SJCRH30 (cell line): ENCODE data around the gene PRRC2C. TPM values are rescaled to one million over a fixed set of nuclear protein-coding genes. Genes with fewer than 3 reads are reported as not detected.

ENCODE experiments used
- DNase-seq, 2 experiments: peaks; one replicate each; pipeline ENCODE4 v3.0.0-alpha.2; 2015 to 2020
- H3K27ac ChIP-seq: fragments of 250-450 bp; sonication (Bioruptor Pico); 2 replicates; pipeline ENCODE4 v1.5.1; 2020; ENCODE audit warnings: mild to moderate bottlenecking, moderate library complexity
- H3K27me3 ChIP-seq: fragments of 250-450 bp; sonication (Bioruptor Pico); 2 replicates; pipeline ENCODE4 v1.5.1; 2020; ENCODE audit warnings: mild to moderate bottlenecking, moderate library complexity
- H3K36me3 ChIP-seq: fragments of 250-450 bp; sonication (Bioruptor Pico); 2 replicates; pipeline ENCODE4 v1.5.1; 2020; ENCODE audit warnings: mild to moderate bottlenecking, moderate library complexity
- H3K4me1 ChIP-seq: fragments of 250-450 bp; sonication (Bioruptor Pico); 2 replicates; pipeline ENCODE4 v1.5.1; 2020; ENCODE audit warnings: mild to moderate bottlenecking, moderate library complexity
- H3K4me3 ChIP-seq: fragments of 250-450 bp; sonication (Bioruptor Pico); 2 replicates; pipeline ENCODE4 v1.5.1; 2020; ENCODE audit warnings: mild to moderate bottlenecking, moderate library complexity
- H3K9me3 ChIP-seq: fragments of 250-450 bp; sonication (Bioruptor Pico); replicated peaks from 2 replicates; pipeline ENCODE4 v1.5.1; 2020; ENCODE audit warnings: mild to moderate bottlenecking, moderate library complexity
- total RNA-seq: library from RNA; depleted of rRNA; stranded (reverse); fragments of >200 nt; shearing (Covaris generic); gene quantifications from 2 replicates; pipeline ENCODE4 v1.2.3, GENCODE V29; 2014

The PRRC2C gene
- total RNA-seq, 1 experiment from 2014 or later, result 94.1 TPM

DNA sequence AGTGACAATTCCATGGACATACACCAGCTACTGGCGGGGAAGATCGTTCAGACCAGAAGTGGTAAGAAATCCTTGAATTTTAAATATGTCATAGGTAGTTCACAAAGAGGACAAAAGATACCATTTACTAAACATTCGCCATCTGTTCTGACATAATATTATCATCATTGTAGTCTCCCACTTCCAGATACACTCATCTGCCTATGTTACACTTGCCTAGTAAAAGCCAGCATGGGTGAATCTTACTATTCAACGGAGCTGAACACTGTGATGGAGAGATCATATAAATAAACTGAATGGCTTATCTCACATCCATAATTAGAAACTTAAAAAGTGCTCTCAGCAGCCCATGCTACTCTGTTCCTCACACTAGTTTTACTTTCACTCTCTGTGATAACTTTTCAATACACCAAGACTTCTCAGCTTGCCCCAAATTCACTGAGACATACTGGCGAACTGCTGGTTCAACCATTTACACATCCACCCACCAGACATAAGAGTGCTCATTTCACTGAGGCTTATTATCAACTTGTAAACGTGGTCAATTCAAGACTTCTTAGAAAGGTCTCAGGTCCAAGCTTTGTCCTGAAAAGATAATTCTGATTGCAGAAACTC is 463 bp upstream of the PRRC2C start:
- H3K9me3 ChIP-seq, result no peaks in the 10 kb centered on the region
- H3K27me3 ChIP-seq, result no peaks in the 10 kb centered on the region
- H3K36me3 ChIP-seq, result no peaks in the 10 kb centered on the region; the same call in 1 of the 2 replicates
- peak overlapping the region; percentile 91; the same call in 1 of the 2 replicates for H3K27ac ChIP-seq
- H3K4me1 ChIP-seq, result 0 out of 2 replicates have a peak, but pooled peaks cover 4% of the 10 kb centered on the region
- peak overlapping the region; percentile 94 for H3K4me3 ChIP-seq
- no peak for DNase-seq

DNA sequence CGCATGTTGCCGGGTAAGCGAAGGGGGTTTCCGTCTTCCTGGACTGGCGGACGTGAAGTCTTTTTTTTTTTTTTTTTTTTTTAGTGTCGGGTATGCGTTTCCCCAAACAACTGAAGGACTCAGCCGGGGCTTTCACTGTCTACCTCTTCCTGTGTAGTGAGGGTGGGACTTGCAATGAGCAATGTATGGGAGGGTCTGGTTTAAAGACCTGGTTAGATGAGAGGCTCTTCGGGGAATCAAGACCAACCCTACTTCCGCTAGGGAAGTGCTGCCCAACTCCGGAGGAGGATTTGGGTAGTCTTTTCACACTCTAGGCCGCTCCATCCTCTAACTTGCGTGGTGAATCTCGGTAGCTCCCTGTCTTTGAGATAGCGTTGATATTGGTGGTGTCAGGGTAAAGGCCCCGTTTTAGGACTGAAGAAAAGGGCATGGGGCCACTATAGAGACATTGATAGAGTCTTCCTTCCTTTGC is 754 bp downstream of the PRRC2C start:
- H3K27ac ChIP-seq, result peak overlapping the region; percentile 91
- 0 out of 2 replicates have a peak, but pooled peaks cover 4% of the 10 kb centered on the region for H3K4me1 ChIP-seq
- no peaks in the 10 kb centered on the region for H3K9me3 ChIP-seq
- no peaks in the 10 kb centered on the region for H3K27me3 ChIP-seq
- peak overlapping the region; percentile 94 for H3K4me3 ChIP-seq
- peak; percentile 56 to 63 for DNase-seq
- H3K36me3 ChIP-seq, result peaks cover 11% of the 10 kb centered on the region; the same call in 1 of the 2 replicates

DNA sequence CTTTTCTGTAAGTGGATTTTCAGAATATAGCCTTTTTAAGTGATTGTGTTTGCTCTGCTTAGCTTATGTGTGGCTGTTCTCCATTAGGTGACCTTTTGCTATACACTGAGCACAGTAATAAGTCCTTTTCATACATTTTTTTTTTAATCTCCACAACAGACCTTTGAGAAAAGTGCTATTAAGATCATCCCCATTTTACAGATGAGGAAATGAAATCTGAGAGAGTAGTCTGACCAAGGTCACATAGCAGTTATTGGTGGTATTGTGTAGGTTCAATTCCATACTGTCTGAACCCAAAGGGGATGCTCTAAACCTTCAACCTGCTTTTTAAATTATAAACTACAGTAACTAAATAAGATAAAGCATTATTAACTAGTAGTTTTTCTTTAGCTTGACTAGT is 1.7 kb downstream of the PRRC2C start:
- Histone ChIP-seq H3K27me3 (no peaks in the 10 kb centered on the region), H3K4me1 (0 out of 2 replicates have a peak, but pooled peaks cover 4% of the 10 kb centered on the region), H3K4me3 (peak overlapping the region; percentile 94), H3K36me3 (peaks cover 11% of the 10 kb centered on the region; the same call in 1 of the 2 replicates), H3K27ac (no peak overlapping the region), H3K9me3 (no peaks in the 10 kb centered on the region)
- no peak for DNase-seq

DNA sequence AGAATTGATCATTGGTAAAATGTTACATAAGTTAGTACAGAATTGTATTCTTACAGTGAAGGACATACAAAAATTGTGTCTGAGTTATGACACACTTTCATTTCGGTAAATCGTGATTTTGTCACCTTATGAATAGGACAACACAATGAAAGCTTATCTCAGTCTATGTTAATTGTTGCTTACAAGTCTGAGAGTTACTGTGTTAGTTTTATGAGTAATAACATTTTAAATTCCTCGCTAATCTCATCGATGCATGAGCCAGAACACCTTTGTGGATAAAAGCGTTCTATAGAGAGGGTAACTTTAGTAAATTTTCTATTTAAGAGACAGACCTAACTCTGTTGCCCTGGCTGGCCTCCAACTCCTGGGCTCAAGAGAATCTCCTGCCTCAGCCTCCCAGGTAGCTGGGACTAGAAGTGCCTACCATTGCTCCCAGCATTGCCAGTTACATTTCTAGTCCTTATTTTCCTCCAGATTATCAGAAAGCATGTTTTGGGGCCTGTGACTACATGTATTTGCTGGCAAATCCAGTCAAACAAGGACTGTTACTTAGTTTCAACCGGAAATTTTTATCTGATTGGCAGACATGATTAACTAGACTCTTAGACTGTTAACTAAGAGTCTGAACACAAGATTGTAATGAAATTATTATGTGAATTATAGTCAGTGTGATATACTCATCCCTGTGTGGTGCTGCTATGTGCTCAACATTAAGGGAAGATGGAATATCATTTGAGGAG is 3.0 kb downstream of the PRRC2C start:
- Histone ChIP-seq H3K36me3 (peaks cover 13% of the 10 kb centered on the region; the same call in 1 of the 2 replicates), H3K27me3 (no peaks in the 10 kb centered on the region), H3K27ac (no peak overlapping the region), H3K4me1 (peaks cover 6% of the 10 kb centered on the region; the same call in 1 of the 2 replicates), H3K9me3 (no peaks in the 10 kb centered on the region), H3K4me3 (no peak overlapping the region)
- DNase-seq, result no peak

DNA sequence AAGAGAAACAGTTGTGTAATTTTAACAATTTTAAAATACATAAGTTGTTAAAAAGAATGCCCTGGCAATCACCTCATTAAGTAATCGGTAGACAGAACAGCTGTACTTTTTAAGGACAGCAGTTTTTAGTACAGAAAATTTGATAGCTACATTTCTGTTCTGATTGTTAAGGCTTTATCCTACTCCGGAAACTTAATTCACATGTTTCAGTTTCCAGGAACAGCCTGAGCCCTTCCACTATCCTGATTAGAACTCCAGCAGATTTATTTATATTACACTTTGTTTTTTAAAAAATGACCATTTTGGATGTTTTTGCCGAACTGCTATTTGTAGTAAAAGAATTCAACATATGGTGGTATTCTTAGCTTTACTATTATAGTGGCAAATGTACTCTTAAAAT is 8.7 kb downstream of the PRRC2C start:
- DNase-seq, result no peak
- Histone ChIP-seq H3K27me3 (no peaks in the 10 kb centered on the region), H3K4me1 (peaks cover 6% of the 10 kb centered on the region; the same call in 1 of the 2 replicates), H3K36me3 (peaks cover 22% of the 10 kb centered on the region), H3K27ac (no peak overlapping the region), H3K9me3 (no peaks in the 10 kb centered on the region), H3K4me3 (no peak overlapping the region)

DNA sequence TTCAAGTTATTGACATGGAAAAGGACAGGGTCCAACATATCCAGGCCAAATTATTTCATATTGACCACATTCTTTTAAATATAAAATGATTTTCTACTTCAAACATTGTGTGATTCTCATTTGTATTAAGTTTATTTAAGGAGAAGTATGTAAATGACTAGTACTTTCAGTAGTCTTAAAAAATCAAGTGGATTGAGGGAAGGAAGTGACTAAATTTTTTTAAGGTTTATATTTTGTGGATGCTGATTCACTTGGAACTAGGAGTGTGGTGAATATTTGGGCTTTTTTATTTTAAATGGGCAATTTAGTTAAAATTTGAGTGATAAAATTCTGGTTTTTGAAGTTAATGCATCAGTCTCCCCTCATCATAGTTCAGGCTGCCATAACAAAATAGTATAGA is 10.1 kb downstream of the PRRC2C start:
- Histone ChIP-seq H3K9me3 (no peaks in the 10 kb centered on the region), H3K27ac (no peak overlapping the region), H3K4me3 (no peak overlapping the region), H3K36me3 (peaks cover 18% of the 10 kb centered on the region), H3K27me3 (no peaks in the 10 kb centered on the region), H3K4me1 (peaks cover 6% of the 10 kb centered on the region; the same call in 1 of the 2 replicates)
- no peak for DNase-seq

DNA sequence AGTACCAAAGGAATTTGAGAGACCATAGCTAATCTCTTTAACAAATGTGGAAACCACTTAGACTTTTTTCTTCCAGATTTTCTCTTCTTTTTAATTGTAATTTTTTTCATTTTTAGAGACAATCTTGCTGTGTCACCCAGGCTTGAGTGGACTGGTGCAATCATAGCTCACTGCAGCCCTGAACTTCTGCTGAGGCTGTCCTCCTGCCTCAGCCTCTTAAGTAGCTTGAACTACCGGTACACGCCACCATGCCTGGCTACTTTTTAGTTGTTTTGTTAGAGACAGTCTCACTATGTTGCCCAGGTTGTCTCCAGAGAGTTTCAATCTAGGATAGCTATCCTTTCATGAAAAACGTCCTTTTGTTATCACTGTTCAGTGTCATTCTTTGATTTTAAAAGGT is 15.0 kb downstream of the PRRC2C start:
- DNase-seq, result no peak
- no peaks in the 10 kb centered on the region for H3K4me1 ChIP-seq
- no peak overlapping the region for H3K27ac ChIP-seq

DNA sequence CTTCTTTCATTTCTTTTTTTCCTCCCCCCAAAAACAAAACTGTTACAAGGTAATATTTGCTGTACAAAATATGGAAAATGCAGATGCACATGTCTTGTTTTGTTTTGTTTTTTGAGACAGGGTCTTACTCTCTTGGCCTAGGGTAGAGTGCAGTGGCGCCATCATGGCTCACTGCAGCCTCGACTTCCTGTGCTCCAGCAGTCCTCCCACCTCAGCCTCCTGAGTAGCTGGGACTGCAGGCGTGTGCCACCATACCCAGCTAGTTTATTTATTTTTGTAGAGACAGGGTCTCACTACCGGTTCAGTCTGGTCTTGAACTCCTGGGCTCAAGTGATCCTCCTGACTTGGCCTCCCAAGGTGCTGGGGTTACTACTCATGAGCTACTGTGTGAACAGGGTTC is 15.5 kb downstream of the PRRC2C start:
- H3K4me3 ChIP-seq, result no peak overlapping the region
- no peak for DNase-seq
- H3K27ac ChIP-seq, result no peak overlapping the region

More for the DNA sequence above, 15.0 kb downstream of the PRRC2C start:
- Histone ChIP-seq H3K9me3 (no peaks in the 10 kb centered on the region), H3K36me3 (peaks cover 20% of the 10 kb centered on the region), H3K4me3 (no peak overlapping the region), H3K27me3 (no peaks in the 10 kb centered on the region)

DNA sequence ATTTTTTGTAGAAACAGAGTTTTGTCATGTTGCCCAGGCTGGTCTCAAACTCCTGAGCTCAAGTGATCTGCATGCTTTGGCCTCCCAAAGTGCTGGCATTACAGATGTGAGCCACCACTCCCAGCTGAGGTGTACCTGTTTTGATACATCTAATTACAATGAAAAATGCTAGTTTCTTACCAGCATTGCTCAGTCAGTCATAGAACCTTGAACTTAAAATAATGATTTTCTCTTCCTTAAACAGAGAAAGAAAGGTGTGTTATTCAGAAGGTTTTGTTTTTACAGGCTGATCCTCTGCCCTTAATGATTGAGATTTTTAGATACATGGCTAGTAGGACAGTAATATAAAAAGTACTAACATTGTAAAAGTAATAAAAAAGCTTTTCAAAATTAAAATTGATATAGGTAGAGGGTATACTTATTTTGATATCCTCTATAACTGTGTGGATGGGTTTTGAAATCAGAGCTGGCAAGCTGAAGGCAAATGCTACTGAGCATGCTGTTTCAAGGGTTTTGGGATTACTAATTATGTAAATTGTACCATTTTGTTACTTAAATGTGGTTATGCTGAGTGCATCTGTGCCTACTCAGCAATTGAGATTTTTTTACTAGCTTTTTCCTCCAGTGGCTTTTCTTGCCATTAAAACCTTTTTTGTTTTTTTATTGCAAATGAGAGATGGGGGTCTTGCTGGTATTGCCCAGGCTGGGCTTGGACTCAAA is 16.1 kb downstream of the PRRC2C start:
- Histone ChIP-seq H3K27me3 (no peaks in the 10 kb centered on the region), H3K36me3 (peaks cover 15% of the 10 kb centered on the region), H3K4me1 (no peaks in the 10 kb centered on the region), H3K4me3 (no peak overlapping the region), H3K27ac (no peak overlapping the region), H3K9me3 (no peaks in the 10 kb centered on the region)
- DNase-seq, result no peak

More for the DNA sequence above, 15.5 kb downstream of the PRRC2C start:
- H3K9me3 ChIP-seq, result no peaks in the 10 kb centered on the region
- H3K27me3 ChIP-seq, result no peaks in the 10 kb centered on the region
- peaks cover 15% of the 10 kb centered on the region for H3K36me3 ChIP-seq
- H3K4me1 ChIP-seq, result no peaks in the 10 kb centered on the region

DNA sequence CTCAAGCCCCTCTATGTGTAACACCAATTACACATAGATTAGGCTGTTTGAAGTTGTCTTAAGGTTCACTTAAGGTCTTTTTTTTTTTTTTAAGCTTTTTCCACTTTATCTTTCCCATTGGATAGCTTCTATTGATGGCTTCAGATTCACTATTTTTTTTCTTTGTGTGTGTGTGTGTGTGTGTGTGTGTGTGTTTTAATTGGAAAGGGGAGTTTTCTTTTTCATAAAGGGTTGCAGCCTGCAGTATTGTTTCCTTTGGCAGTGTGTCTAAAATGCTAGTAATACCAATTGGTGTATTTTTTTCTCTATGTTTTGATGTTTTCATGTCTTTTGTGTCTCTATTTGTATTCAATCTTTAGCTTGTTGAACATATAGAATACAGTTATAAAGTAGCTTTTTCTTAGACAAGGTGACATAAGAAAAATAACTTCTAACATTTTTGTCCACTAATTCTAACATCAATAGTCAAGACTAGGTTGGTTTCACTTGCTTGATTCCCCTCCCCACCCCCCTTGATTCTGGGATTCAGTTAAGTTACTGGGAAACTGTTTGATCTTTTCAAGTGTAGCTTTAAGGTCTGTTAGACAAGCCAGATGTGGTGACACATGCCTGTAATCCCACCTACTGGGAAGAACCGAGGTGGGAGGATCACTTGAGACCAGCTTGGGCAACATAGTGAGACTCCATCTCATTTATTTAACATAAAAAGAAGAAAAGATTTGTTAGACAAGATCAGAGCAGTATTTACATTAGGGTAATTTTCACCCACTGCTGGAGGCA is 21.4 kb downstream of the PRRC2C start:
- H3K27ac ChIP-seq, result no peak overlapping the region

DNA sequence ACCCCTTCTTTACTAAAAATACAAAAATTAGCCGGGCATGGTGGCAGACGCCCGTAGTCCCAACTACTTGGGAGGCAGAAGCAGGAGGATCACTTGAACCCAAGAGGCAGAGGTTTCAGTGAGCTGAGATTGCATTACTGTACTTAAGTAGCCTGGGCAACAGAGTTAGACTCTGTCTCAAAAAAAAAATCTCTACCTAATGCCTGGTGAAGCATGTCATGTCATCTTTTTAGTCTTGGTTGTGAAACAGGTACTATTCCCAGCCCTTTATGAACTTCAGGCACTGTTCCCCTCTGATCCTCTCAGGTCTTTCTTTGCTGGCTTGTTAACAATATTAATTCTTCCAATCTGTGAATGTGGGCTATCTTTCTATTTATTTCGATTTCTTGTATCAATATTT is 22.1 kb downstream of the PRRC2C start:
- Histone ChIP-seq H3K4me3 (no peak overlapping the region), H3K4me1 (no peaks in the 10 kb centered on the region), H3K9me3 (no peaks in the 10 kb centered on the region), H3K36me3 (peaks cover 5% of the 10 kb centered on the region; the same call in 1 of the 2 replicates), H3K27ac (no peak overlapping the region), H3K27me3 (no peaks in the 10 kb centered on the region)
- DNase-seq, result no peak

More for the DNA sequence above, 21.4 kb downstream of the PRRC2C start:
- no peak for DNase-seq
- peaks cover 9% of the 10 kb centered on the region; the same call in 1 of the 2 replicates for H3K36me3 ChIP-seq
- H3K4me1 ChIP-seq, result no peaks in the 10 kb centered on the region
- no peak overlapping the region for H3K4me3 ChIP-seq
- no peaks in the 10 kb centered on the region for H3K27me3 ChIP-seq
- no peaks in the 10 kb centered on the region for H3K9me3 ChIP-seq

DNA sequence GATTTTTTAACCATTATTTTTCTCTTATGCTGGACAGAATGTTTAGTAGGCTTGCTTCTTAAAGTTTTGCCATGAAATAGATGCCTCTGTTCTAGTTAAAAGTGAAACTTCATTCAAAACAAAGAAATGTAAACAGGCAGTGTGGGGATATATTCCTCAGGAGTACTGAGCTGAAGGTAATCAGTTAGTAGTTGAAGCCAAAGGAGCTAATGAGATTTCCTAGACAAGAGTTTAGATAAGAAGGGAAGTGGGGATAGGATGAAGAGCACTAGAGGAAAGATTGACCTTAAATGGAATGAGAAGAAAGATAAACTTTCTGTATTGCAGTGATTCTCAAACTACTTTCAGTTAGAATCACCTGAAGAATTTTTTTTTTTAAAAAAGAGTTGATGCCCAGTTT is 23.9 kb downstream of the PRRC2C start:
- Histone ChIP-seq H3K4me3 (no peak overlapping the region), H3K9me3 (no peaks in the 10 kb centered on the region), H3K27me3 (no peaks in the 10 kb centered on the region), H3K4me1 (no peaks in the 10 kb centered on the region), H3K36me3 (peaks cover 7% of the 10 kb centered on the region), H3K27ac (no peak overlapping the region)
- no peak for DNase-seq

DNA sequence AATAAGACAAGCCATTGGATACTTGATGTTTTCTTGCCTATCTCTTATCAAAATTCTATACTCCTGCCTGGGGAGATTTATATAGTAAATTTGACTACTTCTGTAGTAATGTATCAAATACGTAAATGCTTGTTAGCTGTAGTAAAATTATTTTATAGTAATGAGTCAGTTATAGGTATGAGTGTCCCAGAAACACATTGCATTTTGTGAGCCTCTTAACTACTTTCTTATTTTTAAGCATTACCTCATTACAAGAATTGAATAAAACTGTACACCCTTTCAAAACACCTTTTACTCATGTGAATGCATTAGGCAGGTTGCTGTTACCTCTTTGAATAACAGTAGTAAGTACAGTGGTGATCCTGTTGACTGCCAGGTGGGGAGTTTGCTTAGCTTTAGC is 28.4 kb downstream of the PRRC2C start:
- no peaks in the 10 kb centered on the region for H3K9me3 ChIP-seq
- H3K36me3 ChIP-seq, result peaks cover 36% of the 10 kb centered on the region
- H3K4me3 ChIP-seq, result no peak overlapping the region
- H3K4me1 ChIP-seq, result no peaks in the 10 kb centered on the region
- DNase-seq, result no peak
- no peak overlapping the region for H3K27ac ChIP-seq
- H3K27me3 ChIP-seq, result no peaks in the 10 kb centered on the region

DNA sequence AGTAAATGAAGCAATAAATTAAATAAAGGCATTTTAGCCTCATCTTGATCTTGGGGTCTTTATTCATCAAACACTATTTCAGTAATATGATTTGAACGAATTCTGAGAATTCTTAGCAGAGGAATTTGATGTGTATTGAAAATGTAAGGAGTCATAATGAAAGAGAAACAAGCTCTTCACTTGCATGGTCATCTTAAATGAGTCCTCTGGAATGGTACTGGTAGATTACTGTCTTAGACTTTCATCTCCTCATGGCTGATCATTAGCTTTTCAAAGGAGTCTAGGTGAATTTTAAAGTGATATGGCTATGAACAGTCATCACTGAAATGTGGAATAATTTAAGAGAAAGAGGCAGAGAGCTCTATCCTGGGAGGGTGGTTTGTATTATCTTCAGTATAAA is 30.0 kb downstream of the PRRC2C start:
- peaks cover 48% of the 10 kb centered on the region for H3K36me3 ChIP-seq

More for the DNA sequence above, 30.0 kb downstream of the PRRC2C start:
- Histone ChIP-seq H3K4me3 (no peak overlapping the region), H3K9me3 (no peaks in the 10 kb centered on the region), H3K4me1 (no peaks in the 10 kb centered on the region), H3K27me3 (no peaks in the 10 kb centered on the region), H3K27ac (no peak overlapping the region)
- DNase-seq, result no peak
